Breast epithelium (tissue), 4 donors: ENCODE results near the gene TENM4. TPM values are rescaled to one million over a fixed set of nuclear protein-coding genes. Genes with fewer than 3 reads are reported as not detected.

Experiments used
- DNase-seq, 2 donors: peaks; one replicate each; pipeline ENCODE4 v3.0.0-alpha.2; 2019; ENCODE audit warnings: low spot score in 2 of 2
- H3K27ac ChIP-seq, 2 donors: fragments of 200-600 bp; sonication (generic) in 1 of 2; one replicate each; pipeline ENCODE4 v1.5.1; 2016 to 2019; ENCODE audit warnings: mild to moderate bottlenecking in 1 of 2
- H3K27me3 ChIP-seq, 2 donors: fragments of 200-600 bp; sonication (generic) in 1 of 2; one replicate each; pipeline versions ENCODE4 v1.5.1 to v1.6.0; 2017 to 2019; ENCODE audit warnings: control low read depth in 1 of 2, mild to moderate bottlenecking in 1 of 2
- H3K36me3 ChIP-seq: fragments of 200-600 bp; one replicate; pipeline ENCODE4 v1.5.1; 2019
- H3K4me1 ChIP-seq, 2 donors: fragments of 200-600 bp; sonication (generic); one replicate each; pipeline ENCODE4 v1.5.1; 2016 to 2019; ENCODE audit warnings: control low read depth in 1 of 2
- H3K4me3 ChIP-seq, 3 donors: fragments of 200-600 bp; sonication (generic); 1 replicate in 2 of 3; 2 replicates in 1 of 3; pipeline ENCODE4 v1.5.1; 2016 to 2019; ENCODE audit warnings: mild to moderate bottlenecking in 3 of 3, moderate library complexity in 2 of 3
- H3K9me3 ChIP-seq, 2 donors: fragments of 200-600 bp; sonication (generic) in 1 of 2; one replicate each; pipeline ENCODE4 v1.5.1; 2016 to 2019; ENCODE audit warnings: control low read depth in 1 of 2
- CTCF ChIP-seq, 3 donors: fragments of 450-650 bp; IDR thresholded peaks; one replicate each; pipeline ENCODE4 v1.5.1; 2016 to 2017; ENCODE audit warnings: antibody characterized with exemption in 3 of 3, mild to moderate bottlenecking in 3 of 3, moderate library complexity in 3 of 3
- POLR2A ChIP-seq: fragments of 450-650 bp; IDR thresholded peaks from one replicate; pipeline ENCODE4 v1.6.1; 2016; ENCODE audit warnings: antibody characterized with exemption, mild to moderate bottlenecking, moderate library complexity
- POLR2AphosphoS5 ChIP-seq, 3 donors: sonication (generic); formaldehyde crosslinking; IDR thresholded peaks; one replicate each; pipeline ENCODE4 v1.6.1; 2017; ENCODE audit warnings: antibody characterized with exemption in 3 of 3
- intact Hi-C: fragments of 100-400 bp; cut with DNase I; formaldehyde crosslinking; loops from one replicate; pipeline ENCODE4 v1.15.1; 2023; ENCODE audit warnings: low total_unique reads
- total RNA-seq, 3 donors: library from RNA; depleted of rRNA; stranded (reverse); fragments of >200 nt; gene quantifications; one replicate each; pipeline ENCODE4 v1.1.0, GENCODE V29; 2016

Gene TENM4
- total RNA-seq, 3 donors from 2014 or later = 0.29 to 7.9 (median 4.8) TPM

- H3K27me3 ChIP-seq = no peaks in the 10 kb centered on the region
- TF ChIP-seq POLR2A = no peak
- TF ChIP-seq CTCF (IDR thresholded peaks at IDR 0.05) = no peak
- TF ChIP-seq POLR2AphosphoS5 (IDR thresholded peaks at IDR 0.05) = no peak
- H3K27ac ChIP-seq = no peak overlapping the region
- H3K4me1 ChIP-seq = no peaks in the 10 kb centered on the region
- no peaks in the 10 kb centered on the region for H3K9me3 ChIP-seq
- no peaks in the 10 kb centered on the region for H3K36me3 ChIP-seq
- intact Hi-C loops = no loop called here
- no peak for DNase-seq
- no peak overlapping the region for H3K4me3 ChIP-seq
Observed at GRCh38 chr11:78823588-78823987, 617.2 kb downstream of the TENM4 start.

GRCh38 chr11:78822931-78823423 is 617.9 kb downstream of the TENM4 start:
- TF ChIP-seq CTCF (IDR thresholded peaks at IDR 0.05) (no peak), POLR2AphosphoS5 (IDR thresholded peaks at IDR 0.05) (no peak), POLR2A (no peak)

GRCh38 chr11:78821371-78822306 is 619.2 kb downstream of the TENM4 start:
- Histone ChIP-seq H3K36me3 (no peaks in the 10 kb centered on the region), H3K9me3 (no peaks in the 10 kb centered on the region), H3K4me3 (no peak overlapping the region), H3K27me3 (no peaks in the 10 kb centered on the region), H3K4me1 (no peaks in the 10 kb centered on the region), H3K27ac (no peak overlapping the region)
- no peak for DNase-seq
- intact Hi-C loops = no loop called here
- TF ChIP-seq POLR2A = no peak
- no peak for TF ChIP-seq CTCF (IDR thresholded peaks at IDR 0.05)
- TF ChIP-seq POLR2AphosphoS5 (IDR thresholded peaks at IDR 0.05) = no peak

More at GRCh38 chr11:78822931-78823423, 617.9 kb downstream of the TENM4 start:
- Histone ChIP-seq H3K36me3 (no peaks in the 10 kb centered on the region), H3K27ac (no peak overlapping the region), H3K4me1 (no peaks in the 10 kb centered on the region), H3K27me3 (no peaks in the 10 kb centered on the region), H3K4me3 (no peak overlapping the region), H3K9me3 (no peaks in the 10 kb centered on the region)
- intact Hi-C loops = no loop called here
- DNase-seq = no peak

GRCh38 chr11:78820741-78821140 is 620.1 kb downstream of the TENM4 start:
- Histone ChIP-seq H3K4me1 (no peaks in the 10 kb centered on the region), H3K4me3 (no peak overlapping the region), H3K27me3 (no peaks in the 10 kb centered on the region), H3K9me3 (no peaks in the 10 kb centered on the region), H3K27ac (no peak overlapping the region), H3K36me3 (no peaks in the 10 kb centered on the region)
- intact Hi-C loops = no loop called here
- TF ChIP-seq POLR2AphosphoS5 (IDR thresholded peaks at IDR 0.05) (no peak), POLR2A (no peak), CTCF (IDR thresholded peaks at IDR 0.05) (no peak)
- no peak for DNase-seq

GRCh38 chr11:78818201-78818600 is 622.6 kb downstream of the TENM4 start:
- Histone ChIP-seq H3K9me3 (no peaks in the 10 kb centered on the region), H3K27ac (no peak overlapping the region), H3K36me3 (no peaks in the 10 kb centered on the region), H3K4me3 (no peak overlapping the region), H3K4me1 (no peaks in the 10 kb centered on the region), H3K27me3 (no peaks in the 10 kb centered on the region)
- TF ChIP-seq POLR2A (no peak), POLR2AphosphoS5 (IDR thresholded peaks at IDR 0.05) (no peak), CTCF (IDR thresholded peaks at IDR 0.05) (no peak)
- DNase-seq = no peak
- intact Hi-C loops = no loop called here
